Muscle layer of duodenum (tissue), 2 donors: ENCODE measurements around the gene RASA4B.

Experiments
- H3K27ac ChIP-seq: one replicate; pipeline ENCODE4 v1.7.0; 2013; ENCODE audit warnings: mild to moderate bottlenecking, low read length
- H3K27me3 ChIP-seq: one replicate; pipeline ENCODE4 v1.7.0; 2013; ENCODE audit warnings: low read depth, mild to moderate bottlenecking, control low read depth, low read length
- H3K36me3 ChIP-seq, 2 donors: one replicate each; pipeline ENCODE4 v1.7.0; 2013; ENCODE audit warnings: low read length in 2 of 2, control low read depth in 1 of 2, mild to moderate bottlenecking in 1 of 2; ENCODE audit not compliant: insufficient read depth in 2 of 2, control insufficient read depth in 1 of 2
- H3K4me1 ChIP-seq, 2 donors: one replicate each; pipeline ENCODE4 v1.7.0; 2013; ENCODE audit warnings: low read length in 2 of 2, mild to moderate bottlenecking in 2 of 2, control low read depth in 1 of 2, moderate library complexity in 1 of 2; ENCODE audit not compliant: insufficient read depth in 2 of 2, control insufficient read depth in 1 of 2
- H3K4me3 ChIP-seq, 2 donors: one replicate each; pipeline ENCODE4 v1.7.0; 2013; ENCODE audit warnings: low read length in 2 of 2, low read depth in 1 of 2, mild to moderate bottlenecking in 1 of 2
- H3K9me3 ChIP-seq, 2 donors: one replicate each; pipeline ENCODE4 v1.7.0; 2013; ENCODE audit warnings: low read length in 2 of 2, control low read depth in 1 of 2, mild to moderate bottlenecking in 1 of 2; ENCODE audit not compliant: control insufficient read depth in 1 of 2
- donor health status: healthy.

Gene RASA4B

DNA sequence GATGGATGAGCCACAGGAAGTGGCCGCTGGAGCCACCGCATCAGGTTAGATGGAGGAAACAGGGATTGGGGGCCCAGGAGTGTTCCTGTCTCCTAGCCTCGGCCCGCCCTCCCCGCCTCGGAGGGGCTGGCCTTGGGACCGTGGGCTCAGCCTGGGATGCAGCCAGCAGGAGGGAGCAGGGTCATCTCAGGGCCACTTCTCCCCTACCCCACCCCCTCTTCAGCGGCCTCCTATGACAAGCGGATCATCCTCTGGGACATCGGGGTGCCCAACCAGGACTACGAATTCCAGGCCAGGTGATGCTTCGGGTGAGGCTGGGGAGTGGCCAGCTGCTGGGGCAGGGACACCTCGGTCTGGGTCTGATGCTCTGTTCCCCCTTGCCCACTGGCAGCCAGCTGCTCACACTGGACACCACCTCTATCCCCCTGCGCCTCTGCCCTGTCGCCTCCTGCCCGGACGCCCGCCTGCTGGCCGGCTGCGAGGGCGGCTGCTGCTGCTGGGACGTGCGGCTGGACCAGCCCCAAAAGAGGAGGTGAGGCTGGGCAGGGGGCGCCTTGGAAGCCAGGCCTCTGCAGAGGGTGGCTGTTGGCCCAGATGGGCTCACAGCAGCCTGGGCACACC is 48.1 kb downstream of the RASA4B start:
- H3K36me3 ChIP-seq, result peaks cover 0 to 38% of the 10 kb centered on the region in 2 donors

DNA sequence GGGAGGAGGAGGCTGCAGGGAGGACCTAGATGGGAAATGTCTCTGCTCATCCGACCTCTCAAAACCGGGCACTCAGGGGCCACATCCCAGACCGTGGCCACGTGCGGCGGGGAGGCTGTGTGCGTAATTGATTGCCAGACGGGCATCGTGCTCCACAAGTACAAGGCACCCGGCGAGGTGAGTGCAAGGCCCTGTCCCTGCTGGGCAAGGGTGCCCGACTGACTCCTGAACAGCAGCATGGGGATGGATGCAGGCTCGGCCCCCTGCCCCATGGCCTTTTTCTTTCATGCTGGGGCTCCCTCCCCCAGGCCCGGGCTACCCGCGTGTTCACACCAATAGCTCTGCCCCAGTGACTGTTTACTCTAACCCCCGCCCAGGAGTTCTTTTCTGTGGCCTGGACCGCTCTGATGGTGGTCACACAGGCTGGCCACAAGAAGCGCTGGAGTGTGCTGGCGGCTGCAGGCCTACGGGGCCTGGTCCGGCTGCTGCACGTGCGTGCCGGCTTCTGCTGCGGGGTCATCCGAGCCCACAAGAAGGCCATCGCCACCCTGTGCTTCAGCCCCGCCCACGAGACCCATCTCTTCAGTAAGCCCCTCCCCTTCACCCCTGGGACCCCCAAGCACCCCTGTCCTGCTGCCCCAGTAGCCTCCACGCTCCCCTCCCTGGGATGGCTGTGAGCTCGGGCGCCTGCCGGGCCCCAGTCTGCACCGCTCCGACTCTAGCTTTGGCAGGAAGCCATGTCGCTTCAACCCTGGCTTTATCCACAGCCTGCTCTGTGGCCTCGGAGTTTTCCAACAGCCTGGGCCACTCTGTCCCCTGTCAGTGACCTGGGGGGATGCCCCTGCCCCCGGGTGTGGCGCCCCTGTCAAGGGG is 48.9 kb downstream of the RASA4B start:
- no peaks in the 10 kb centered on the region for H3K27me3 ChIP-seq
- no peak overlapping the region for H3K27ac ChIP-seq
- peaks cover 0 to 36% of the 10 kb centered on the region in 2 donors for H3K36me3 ChIP-seq
- peaks cover 3 to 13% of the 10 kb centered on the region in 2 donors for H3K4me1 ChIP-seq
- no peak overlapping the region for H3K4me3 ChIP-seq
- H3K9me3 ChIP-seq, result no peaks in the 10 kb centered on the region

More for the DNA sequence above, 48.1 kb downstream of the RASA4B start:
- Histone ChIP-seq H3K27ac (no peak overlapping the region), H3K9me3 (no peaks in the 10 kb centered on the region), H3K4me1 (peaks cover 0 to 9% of the 10 kb centered on the region in 2 donors), H3K4me3 (no peak overlapping the region), H3K27me3 (no peaks in the 10 kb centered on the region)

DNA sequence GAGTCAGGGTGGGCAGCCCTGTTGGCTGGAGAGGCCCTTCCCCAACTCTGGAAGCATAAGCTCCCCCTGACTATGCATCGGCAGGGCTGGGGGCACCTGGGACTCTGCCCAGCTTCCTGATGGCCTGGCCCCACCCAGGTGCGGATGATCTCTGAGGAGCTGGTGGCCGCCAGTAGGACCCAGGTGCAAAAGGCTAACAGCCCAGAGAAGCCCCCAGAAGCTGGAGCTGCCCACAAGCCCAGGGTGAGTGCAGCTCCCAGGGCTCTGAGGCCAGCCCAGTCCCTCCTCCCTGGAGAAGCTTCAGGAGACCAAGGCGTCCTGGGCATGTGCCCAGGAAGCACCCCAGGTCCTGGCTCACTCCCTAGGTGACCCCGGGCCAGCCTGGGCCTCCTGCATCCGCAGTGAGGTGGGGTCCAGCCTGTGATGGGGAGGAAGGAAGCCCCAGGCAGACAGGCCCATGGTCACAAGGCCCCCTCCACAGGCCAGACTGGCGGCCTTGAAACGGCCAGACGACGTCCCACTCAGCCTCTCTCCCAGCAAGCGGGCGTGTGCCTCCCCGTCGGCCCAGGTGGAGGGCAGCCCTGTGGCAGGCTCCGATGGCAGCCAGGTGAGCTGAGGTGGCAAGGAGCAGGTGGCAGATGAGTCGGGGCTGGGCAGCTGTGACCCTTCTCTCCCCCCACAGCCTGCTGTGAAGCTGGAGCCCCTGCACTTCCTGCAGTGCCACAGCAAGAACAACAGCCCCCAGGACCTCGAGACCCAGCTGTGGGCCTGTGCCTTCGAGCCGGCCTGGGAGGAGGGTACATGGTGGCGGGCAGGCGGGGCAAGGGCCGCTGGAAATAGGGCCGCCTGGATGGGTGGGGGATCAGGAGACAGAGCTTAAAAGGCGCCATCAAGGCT is 49.7 kb downstream of the RASA4B start:
- H3K36me3 ChIP-seq, result peaks cover 0 to 27% of the 10 kb centered on the region in 2 donors
- no peaks in the 10 kb centered on the region for H3K27me3 ChIP-seq
- H3K9me3 ChIP-seq, result no peaks in the 10 kb centered on the region
- H3K4me3 ChIP-seq, result no peak overlapping the region
- H3K4me1 ChIP-seq, result peaks cover 6 to 18% of the 10 kb centered on the region in 2 donors
- no peak overlapping the region for H3K27ac ChIP-seq

DNA sequence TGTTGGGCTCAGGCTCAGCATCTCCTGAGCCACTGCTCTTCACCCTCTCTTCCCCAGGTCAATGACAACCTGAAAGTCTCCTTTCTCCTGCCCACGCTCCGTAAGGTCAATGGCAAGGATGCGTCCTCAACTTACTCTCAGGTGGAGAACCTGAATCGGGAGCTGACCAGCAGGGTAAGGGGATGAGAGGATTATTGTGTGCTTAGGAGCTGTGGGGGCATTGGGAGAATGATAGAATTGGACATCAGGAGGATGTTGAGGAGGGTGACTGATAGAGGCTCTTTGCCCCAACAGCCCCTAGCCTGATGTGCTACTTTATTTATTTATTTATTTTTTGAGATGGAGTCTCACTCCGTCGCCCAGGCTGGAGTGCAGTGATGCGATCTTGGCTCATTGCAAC is 51.5 kb downstream of the RASA4B start:
- H3K4me1 ChIP-seq, result peaks cover 6 to 24% of the 10 kb centered on the region in 2 donors

DNA sequence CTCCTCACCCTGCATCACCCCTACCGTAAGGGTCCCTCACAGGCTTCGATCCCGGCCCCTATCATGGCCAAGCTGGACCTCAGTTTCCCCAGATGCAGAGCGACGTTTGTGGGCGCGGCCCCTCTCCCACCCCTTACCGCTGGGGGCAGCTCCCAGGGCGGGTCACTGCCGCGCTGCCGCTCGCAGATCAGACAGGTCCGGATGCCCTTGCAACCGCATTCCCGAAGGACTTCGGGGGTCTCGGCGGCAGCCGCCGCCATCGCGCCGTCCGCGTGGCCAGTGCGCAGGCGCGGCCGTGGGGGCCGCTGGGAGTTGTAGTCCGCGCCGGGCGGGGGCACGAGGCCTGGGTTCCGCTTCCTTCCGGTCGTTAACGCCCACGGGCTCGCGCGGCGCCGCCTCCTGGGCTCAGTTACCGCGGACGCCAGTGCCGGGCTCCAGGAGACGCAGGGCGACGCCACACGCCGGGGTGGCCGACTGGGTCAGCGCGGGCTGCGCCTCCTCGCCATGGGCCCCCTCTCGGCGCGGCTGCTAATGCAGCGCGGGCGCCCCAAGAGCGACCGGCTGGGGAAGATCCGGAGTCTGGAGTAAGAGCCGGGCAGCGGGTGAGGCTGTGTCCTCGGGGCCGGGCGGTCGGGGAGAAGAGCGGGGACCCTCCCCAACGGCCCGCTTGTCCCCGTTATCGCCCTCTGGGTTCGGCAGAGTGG is 52.8 kb downstream of the RASA4B start, which contains the start of the genes ALKBH4 and LRWD1:
Gene ALKBH4 (minus strand): TSS at position 287 of the 704 bp plus-strand sequence. CDS start 27 bp downstream, at position 260.
Gene LRWD1 (plus strand): TSS at position 408 of the 704 bp plus-strand sequence. CDS start 97 bp downstream, at position 505.
- Histone ChIP-seq H3K9me3 (no peaks in the 10 kb centered on the region), H3K4me1 (peaks cover 6 to 24% of the 10 kb centered on the region in 2 donors), H3K27ac (peak within 1 kb of the TSS; percentile 26)

More for the DNA sequence above, 51.5 kb downstream of the RASA4B start:
- no peaks in the 10 kb centered on the region for H3K9me3 ChIP-seq
- H3K36me3 ChIP-seq, result peaks cover 0 to 13% of the 10 kb centered on the region in 2 donors
- no peak overlapping the region for H3K27ac ChIP-seq
- peak overlapping the region; percentile 82 to 100 for H3K4me3 ChIP-seq
- H3K27me3 ChIP-seq, result no peaks in the 10 kb centered on the region

DNA sequence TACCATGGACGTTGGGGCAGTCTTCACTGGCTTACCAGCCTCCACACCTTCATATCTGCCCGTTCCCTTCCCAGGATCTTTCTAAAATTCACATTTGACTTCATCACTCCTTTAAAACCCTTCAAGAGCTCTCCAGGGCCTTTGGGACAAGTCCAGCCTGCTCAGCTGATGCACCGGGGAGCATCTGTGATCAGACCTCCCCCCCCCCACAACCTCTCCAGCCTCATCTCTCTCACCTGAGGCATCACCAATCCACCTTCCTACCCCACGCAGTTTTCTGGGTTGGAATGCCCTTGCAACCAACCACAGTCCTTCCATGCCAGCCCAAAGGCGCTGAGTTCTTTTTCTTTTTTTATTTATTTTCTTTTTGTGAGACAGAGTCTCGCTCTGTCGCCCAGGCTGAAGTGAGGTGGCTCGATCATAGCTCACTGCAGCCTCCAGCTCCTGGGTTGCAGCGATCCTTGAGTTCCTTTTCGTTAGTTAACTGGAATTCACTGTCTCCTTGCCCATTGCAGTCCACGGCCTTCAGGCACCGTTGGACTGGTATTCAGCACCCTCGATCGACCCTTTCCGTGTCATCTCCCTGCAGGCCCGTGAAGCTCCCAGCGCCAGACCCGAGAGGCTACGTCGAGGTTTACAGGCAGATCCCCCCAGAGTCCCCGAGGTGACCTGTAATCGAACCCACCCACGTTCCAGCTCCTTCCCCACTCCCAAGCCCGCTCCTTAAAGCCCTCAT is 53.6 kb downstream of the RASA4B start:
- Histone ChIP-seq H3K36me3 (peaks cover 0 to 7% of the 10 kb centered on the region in 2 donors), H3K4me1 (peaks cover 6 to 24% of the 10 kb centered on the region in 2 donors), H3K9me3 (no peaks in the 10 kb centered on the region), H3K27ac (peak overlapping the region; percentile 26), H3K4me3 (peak overlapping the region; percentile 82 to 100), H3K27me3 (no peaks in the 10 kb centered on the region)

More for the DNA sequence above, 52.8 kb downstream of the RASA4B start, which contains the start of the genes ALKBH4 and LRWD1:
- Histone ChIP-seq H3K4me3 (peak within 1 kb of the TSS; percentile 82 to 100), H3K27me3 (no peaks in the 10 kb centered on the region), H3K36me3 (peaks cover 0 to 7% of the 10 kb centered on the region in 2 donors)

DNA sequence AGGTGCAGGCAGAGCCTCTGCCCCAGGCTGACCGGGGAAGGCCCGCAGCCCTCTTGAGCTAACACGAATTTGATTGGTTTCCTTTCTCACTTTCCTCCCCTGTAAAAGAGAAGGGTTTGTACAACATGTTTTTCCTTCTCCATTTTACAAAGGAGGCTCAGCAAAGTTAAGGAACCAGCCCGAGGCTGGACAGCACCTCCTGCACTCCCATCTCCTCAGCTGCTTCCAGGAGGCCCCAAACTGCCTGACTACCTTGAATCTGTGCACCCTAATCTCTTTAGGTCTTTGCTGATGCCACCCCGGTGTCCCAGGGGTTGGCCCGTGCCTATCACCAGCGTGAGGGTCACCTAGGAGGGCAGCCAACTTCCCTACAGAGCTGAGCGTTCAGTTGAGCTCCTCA is 57.1 kb downstream of the RASA4B start:
- Histone ChIP-seq H3K9me3 (no peaks in the 10 kb centered on the region), H3K36me3 (peaks cover 4 to 37% of the 10 kb centered on the region in 2 donors), H3K27ac (no peak overlapping the region), H3K27me3 (no peaks in the 10 kb centered on the region), H3K4me3 (no peak overlapping the region), H3K4me1 (peaks cover 6 to 17% of the 10 kb centered on the region in 2 donors)

DNA sequence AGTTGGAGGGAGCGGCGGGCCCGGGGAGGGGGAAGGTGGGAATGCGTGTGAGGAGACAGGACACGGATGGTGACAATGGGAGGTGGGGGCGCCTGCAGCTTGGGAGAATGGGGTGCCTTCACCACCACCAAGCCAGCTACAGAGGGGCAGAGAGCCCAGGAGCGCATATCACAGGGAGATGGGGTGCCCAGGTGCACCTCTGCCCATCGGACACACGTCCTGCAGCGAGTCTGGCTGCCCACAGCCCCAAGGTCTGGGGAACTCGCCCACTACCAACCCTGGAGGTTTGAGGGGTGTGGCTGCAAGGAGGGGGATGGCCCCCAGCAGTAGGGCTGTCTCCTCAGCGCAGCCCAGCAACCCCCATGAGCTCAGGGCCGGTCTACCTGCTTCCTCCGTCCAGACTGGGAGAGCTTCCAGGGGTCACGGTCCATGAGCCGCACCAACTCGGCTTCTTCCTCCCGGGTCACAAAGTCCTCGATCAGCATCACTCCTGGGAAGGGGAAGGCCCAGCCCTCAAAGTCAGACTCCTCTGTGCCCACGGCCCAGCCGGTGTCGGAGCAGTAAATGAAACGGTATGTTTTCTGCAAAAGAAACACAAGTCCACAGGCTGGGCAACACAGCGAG is 58.2 kb downstream of the RASA4B start:
- peaks cover 6 to 15% of the 10 kb centered on the region in 2 donors for H3K4me1 ChIP-seq
- H3K36me3 ChIP-seq, result peaks cover 4 to 39% of the 10 kb centered on the region in 2 donors
- H3K27me3 ChIP-seq, result no peaks in the 10 kb centered on the region
- no peak overlapping the region for H3K27ac ChIP-seq
- no peaks in the 10 kb centered on the region for H3K9me3 ChIP-seq
- no peak overlapping the region for H3K4me3 ChIP-seq

DNA sequence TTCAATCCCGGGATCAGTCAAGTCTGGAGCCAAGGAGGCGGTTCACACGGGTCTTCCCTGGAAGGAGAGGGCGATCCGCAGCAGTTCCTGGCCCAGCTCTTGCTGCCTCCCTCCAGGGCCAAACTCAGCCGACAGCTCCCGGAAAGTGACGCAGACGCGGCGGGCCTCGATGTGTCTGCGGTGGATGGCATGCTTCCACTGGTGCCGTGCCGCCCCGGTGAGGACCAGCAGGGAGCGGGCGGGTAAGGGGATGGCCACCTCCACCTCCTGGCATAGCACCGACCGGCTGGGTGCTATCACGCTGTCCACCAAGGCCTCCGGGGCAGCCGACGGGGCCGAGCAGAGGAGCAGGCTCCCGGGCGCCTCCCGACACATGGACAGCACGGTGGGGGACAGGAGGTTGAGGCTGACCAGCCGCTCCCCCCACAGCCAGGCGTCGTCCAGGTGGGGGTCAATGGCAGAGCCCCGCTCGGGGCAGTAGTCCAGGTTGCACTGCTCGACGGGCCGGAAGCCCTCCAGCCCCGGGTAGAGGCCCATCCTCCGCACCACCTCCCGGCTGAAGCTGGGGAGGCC is 60.1 kb downstream of the RASA4B start:
- H3K4me1 ChIP-seq, result peaks cover 0 to 2% of the 10 kb centered on the region in 2 donors
- no peak overlapping the region for H3K27ac ChIP-seq
- H3K4me3 ChIP-seq, result no peak overlapping the region
- no peaks in the 10 kb centered on the region for H3K27me3 ChIP-seq
- H3K36me3 ChIP-seq, result peaks cover 4 to 39% of the 10 kb centered on the region in 2 donors
- no peaks in the 10 kb centered on the region for H3K9me3 ChIP-seq
